Stomach (tissue), 9 donors: ENCODE measurements around the gene NFILZ. TPM values are rescaled to one million over a fixed set of nuclear protein-coding genes. Genes with fewer than 3 reads are reported as not detected.

Experiments used
- DNase-seq, 2 donors: peaks; one replicate each; pipeline versions ENCODE4 v3.0.0 to v3.0.0-alpha.2; 2013 to 2019
- H3K27ac ChIP-seq, 5 donors: fragments of 200-600 bp in 4 of 5; sonication (generic) in 4 of 5; one replicate each; pipeline ENCODE4 v1.5.1; 2013 to 2019; ENCODE audit warnings: mild to moderate bottlenecking in 1 of 5, moderate library complexity in 1 of 5
- H3K27me3 ChIP-seq, 3 donors: fragments of 200-600 bp; sonication (generic); one replicate each; pipeline ENCODE4 v1.5.1; 2017 to 2019; ENCODE audit warnings: mixed run types in 1 of 3
- H3K36me3 ChIP-seq, 4 donors: fragments of 200-600 bp; sonication (generic); 1 replicate in 3 of 4; 2 replicates in 1 of 4; pipeline ENCODE4 v1.5.1; 2016 to 2019
- H3K4me1 ChIP-seq, 4 donors: fragments of 200-600 bp; sonication (generic); one replicate each; pipeline ENCODE4 v1.5.1; 2016 to 2019
- H3K4me3 ChIP-seq, 4 donors: fragments of 200-600 bp; sonication (generic) in 3 of 4; one replicate each; pipeline ENCODE4 v1.5.1; 2016 to 2019; ENCODE audit warnings: mild to moderate bottlenecking in 1 of 4
- H3K9me3 ChIP-seq, 4 donors: fragments of 200-600 bp; sonication (generic); one replicate each; pipeline ENCODE4 v1.5.1; 2016 to 2019
- EP300 ChIP-seq: sonication (generic); formaldehyde crosslinking; IDR thresholded peaks from one replicate; pipeline ENCODE4 v1.6.1; 2017; ENCODE audit warnings: antibody characterized with exemption
- POLR2A ChIP-seq, 4 donors: fragments of 450-650 bp; IDR thresholded peaks; one replicate each; pipeline ENCODE4 v1.6.1; 2016; ENCODE audit warnings: antibody characterized with exemption in 4 of 4, control low read depth in 2 of 4, mild to moderate bottlenecking in 1 of 4, moderate library complexity in 1 of 4
- POLR2AphosphoS5 ChIP-seq, 3 donors: sonication (generic); formaldehyde crosslinking; IDR thresholded peaks; one replicate each; pipeline ENCODE4 v1.6.1; 2016; ENCODE audit warnings: antibody characterized with exemption in 3 of 3
- WGBS, 5 donors: extraction: QIAGEN DNeasy Blood & Tissue Kit in 3 of 5; methylation state at CpG; one replicate each; pipeline versions ENCODE4 v1.1.5 to v1.1.7; 2013 to 2018; 5-methylcytosine and 5-hydroxymethylcytosine counted together
- intact Hi-C: fragments of 100-400 bp; cut with DNase I; formaldehyde crosslinking; loops from one replicate; pipeline ENCODE4 v1.15.1; 2023; ENCODE audit warnings: low total_unique reads
- polyA plus RNA-seq, 3 donors: library from polyadenylated mRNA; stranded (reverse); fragments of 200-250 nt; gene quantifications; one replicate each; pipeline ENCODE4 v1.2.3, GENCODE V29; 2013
- total RNA-seq, 5 donors: library from RNA; depleted of rRNA; stranded (reverse); fragments of >200 nt; gene quantifications; one replicate each; pipeline versions ENCODE4 v1.1.0 to v1.2.3, GENCODE V29; 2014 to 2016
- TF ChIP-seq, protein P1 (sequence below), 7 experiments: fragments of 450-650 bp in 4 of 7; fragments of 200-600 bp in 3 of 7; sonication (generic) in 3 of 7; IDR thresholded peaks; one replicate each; pipeline ENCODE4 v1.5.1; 2016 to 2019; ENCODE audit warnings: antibody characterized with exemption in 7 of 7, control low read depth in 2 of 7, mild to moderate bottlenecking in 1 of 7
- donor health status: healthy with polysubstance abuse.
- donor health status: Bipolar disorder and iron deficiency.
- donor health status: healthy.

NFILZ gene
- total and polyA plus RNA-seq, 8 donors = not detected

DNA sequence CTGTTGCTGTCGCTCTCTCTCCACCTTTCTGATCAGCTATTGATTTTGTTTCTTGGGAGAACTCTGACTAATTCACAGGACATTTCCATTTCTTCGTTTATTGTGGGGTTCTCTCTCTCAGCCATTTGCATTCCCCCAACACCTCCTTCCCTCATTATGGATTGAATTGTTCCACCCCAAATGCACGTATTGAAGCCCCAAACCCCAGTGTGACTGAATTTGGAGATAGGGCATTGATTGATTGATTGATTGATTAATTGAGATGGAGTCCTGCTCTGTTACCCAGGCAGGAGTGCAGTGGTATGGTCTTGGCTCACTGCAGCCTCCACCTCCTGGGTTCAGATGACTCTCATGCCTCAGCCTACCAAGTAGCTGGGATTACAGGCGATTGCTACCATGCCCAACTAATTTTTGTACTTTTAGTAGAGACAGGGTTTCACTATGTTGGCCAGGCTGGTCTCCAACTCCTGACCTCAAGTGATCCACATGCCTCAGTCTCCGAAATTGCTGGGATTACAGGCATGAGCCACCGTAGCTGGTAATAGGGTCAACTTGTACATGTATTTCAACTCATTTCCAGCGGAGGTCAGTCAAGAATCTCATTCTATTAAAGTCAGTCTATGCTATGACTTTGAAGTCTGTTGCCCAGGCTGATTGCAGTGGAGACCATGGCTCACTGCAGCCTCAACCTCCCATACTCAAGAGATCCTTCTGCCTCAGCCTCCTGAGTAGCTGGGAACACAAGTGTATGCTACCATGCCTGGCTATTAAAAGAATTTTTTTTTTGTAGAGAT is 13.6 kb downstream of the NFILZ start:
- Histone ChIP-seq H3K27ac (no peak overlapping the region), H3K4me3 (no peak overlapping the region), H3K9me3 (peaks cover 0 to 13% (median 4%) of the 10 kb centered on the region in 4 donors), H3K36me3 (no peaks in the 10 kb centered on the region), H3K4me1 (peaks cover 0 to 6% (median 2%) of the 10 kb centered on the region in 4 donors), H3K27me3 (peaks cover 0 to 41% (median 7%) of the 10 kb centered on the region in 3 donors)
- no peak for TF ChIP-seq POLR2AphosphoS5 (IDR thresholded peaks at IDR 0.05)
- TF ChIP-seq EP300 = no peak
- TF ChIP-seq, protein P1, sequence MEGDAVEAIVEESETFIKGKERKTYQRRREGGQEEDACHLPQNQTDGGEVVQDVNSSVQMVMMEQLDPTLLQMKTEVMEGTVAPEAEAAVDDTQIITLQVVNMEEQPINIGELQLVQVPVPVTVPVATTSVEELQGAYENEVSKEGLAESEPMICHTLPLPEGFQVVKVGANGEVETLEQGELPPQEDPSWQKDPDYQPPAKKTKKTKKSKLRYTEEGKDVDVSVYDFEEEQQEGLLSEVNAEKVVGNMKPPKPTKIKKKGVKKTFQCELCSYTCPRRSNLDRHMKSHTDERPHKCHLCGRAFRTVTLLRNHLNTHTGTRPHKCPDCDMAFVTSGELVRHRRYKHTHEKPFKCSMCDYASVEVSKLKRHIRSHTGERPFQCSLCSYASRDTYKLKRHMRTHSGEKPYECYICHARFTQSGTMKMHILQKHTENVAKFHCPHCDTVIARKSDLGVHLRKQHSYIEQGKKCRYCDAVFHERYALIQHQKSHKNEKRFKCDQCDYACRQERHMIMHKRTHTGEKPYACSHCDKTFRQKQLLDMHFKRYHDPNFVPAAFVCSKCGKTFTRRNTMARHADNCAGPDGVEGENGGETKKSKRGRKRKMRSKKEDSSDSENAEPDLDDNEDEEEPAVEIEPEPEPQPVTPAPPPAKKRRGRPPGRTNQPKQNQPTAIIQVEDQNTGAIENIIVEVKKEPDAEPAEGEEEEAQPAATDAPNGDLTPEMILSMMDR (IDR thresholded peaks at IDR 0.05) = no peak
- no peak for TF ChIP-seq POLR2A (IDR thresholded peaks at IDR 0.05)
- intact Hi-C loops = no loop called here
- DNase-seq = no peak
- 61 to 77% (median 71%) methylated on average over 7 of the region's 7 CpGs for WGBS, 5 donors

DNA sequence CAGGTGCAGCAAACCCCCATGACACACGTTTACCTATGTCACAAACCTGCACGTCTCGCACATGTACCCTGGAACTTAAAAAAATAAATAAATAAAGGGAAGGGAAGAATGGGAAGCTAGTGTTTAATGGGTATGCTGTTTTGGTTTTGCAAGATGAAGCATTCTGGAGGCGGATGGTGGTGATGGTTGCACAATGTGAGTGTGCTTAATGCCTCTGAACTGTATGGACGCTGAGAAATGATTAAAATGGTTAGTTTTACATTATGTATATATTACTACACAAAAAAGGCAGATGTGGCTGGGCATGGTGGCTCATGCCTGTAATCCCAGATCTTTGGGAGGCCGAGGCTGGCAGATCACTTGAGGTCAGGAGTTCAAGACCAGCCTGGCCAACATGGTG is 17.8 kb downstream of the NFILZ start:
- H3K36me3 ChIP-seq = no peaks in the 10 kb centered on the region
- no peak overlapping the region for H3K27ac ChIP-seq
- TF ChIP-seq POLR2A (IDR thresholded peaks at IDR 0.05) = no peak
- no peak for TF ChIP-seq POLR2AphosphoS5 (IDR thresholded peaks at IDR 0.05)
- TF ChIP-seq EP300 = no peak
- TF ChIP-seq, protein P1 (IDR thresholded peaks at IDR 0.05) = no peak
- no peak overlapping the region for H3K4me3 ChIP-seq
- H3K27me3 ChIP-seq = peaks cover 0 to 46% (median 7%) of the 10 kb centered on the region in 3 donors
- 66 to 78% (median 70%) methylated on average over 6 of the region's 6 CpGs for WGBS, 5 donors
- no peak for DNase-seq
- intact Hi-C loops = no loop called here
- H3K9me3 ChIP-seq = no peaks in the 10 kb centered on the region
- no peaks in the 10 kb centered on the region for H3K4me1 ChIP-seq

DNA sequence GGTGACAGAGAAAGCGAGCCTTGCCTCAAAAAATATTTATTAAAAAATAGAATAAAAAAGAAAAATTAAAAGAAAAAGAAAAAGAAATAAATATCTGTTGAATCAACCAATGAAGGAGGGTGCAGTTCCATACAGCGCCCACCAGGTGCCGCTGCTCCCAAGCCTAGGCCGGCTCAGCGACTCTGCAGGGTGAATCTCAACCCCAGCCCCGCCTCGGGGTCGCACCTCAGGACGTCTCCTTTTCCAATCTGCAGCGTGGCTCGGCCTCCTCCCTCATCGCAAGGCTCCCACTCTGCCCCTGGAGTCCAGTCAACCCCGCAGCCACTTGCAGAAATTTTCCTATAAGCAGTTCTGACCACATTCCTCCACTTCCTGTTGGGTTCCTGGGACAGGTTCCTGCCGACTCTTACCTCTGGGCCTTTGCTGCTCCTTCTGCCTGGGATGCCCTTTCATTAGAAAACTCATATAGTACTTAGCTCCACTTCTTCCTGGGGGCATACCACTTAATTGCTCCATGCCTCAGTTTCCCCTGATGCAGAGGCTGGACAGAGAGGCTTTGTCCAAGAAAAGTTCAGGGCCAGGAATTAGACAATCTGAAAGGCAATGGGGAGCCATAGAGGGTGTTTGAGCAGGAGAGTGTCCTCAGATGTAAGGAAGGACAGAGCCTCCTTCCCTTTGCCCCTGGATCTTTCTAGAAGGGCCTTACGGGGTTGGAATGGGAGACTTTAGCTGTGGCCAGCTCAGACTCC is 24.3 kb downstream of the NFILZ start:
- peaks cover 0 to 7% (median 2%) of the 10 kb centered on the region in 4 donors for H3K4me1 ChIP-seq
- peaks cover 0 to 60% (median 0%) of the 10 kb centered on the region in 3 donors for H3K27me3 ChIP-seq
- intact Hi-C loops = loop anchor here (5.0 kb wide), 1 partner anchor 423 kb away; no protein-coding TSS in a partner anchor
- no peaks in the 10 kb centered on the region for H3K9me3 ChIP-seq
- DNase-seq = peak; percentile 47 to 78
- 4 to 7% (median 6%) methylated on average over 14 to 15 of the region's 15 CpGs for WGBS, 5 donors
- H3K27ac ChIP-seq = no peak overlapping the region
- TF ChIP-seq POLR2AphosphoS5 (IDR thresholded peaks at IDR 0.05) = no peak
- TF ChIP-seq EP300 = no peak
- no peak for TF ChIP-seq POLR2A (IDR thresholded peaks at IDR 0.05)
- TF ChIP-seq, protein P1 (IDR thresholded peaks at IDR 0.05) = peak in 6 of 7 experiments; percentile 76 to 98 (median 93)
- H3K36me3 ChIP-seq = no peaks in the 10 kb centered on the region
- peak overlapping the region in 2 of 4 donors; percentile 12 to 35 for H3K4me3 ChIP-seq

DNA sequence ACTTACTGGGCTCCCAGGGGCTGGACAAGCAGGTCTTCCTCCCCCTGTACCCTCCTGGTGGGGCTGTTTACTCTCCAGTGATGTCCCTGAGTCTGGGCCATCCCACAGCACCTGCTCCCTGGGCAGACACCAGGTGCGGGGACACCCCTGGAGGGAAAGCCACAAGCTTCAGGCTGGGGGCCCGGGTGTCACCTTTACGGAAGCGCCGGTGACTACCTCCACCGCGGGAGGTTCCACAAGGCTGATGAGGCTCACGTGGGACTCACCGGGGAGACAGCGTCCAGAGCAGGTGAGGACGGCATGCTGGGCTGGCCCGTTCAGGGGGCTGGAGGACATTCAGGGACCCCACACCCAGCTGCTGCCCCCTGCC is 24.9 kb downstream of the NFILZ start:
- H3K27ac ChIP-seq = no peak overlapping the region
- TF ChIP-seq, protein P1 (IDR thresholded peaks at IDR 0.05) = no peak
- H3K27me3 ChIP-seq = peaks cover 0 to 64% (median 0%) of the 10 kb centered on the region in 3 donors
- no peaks in the 10 kb centered on the region for H3K9me3 ChIP-seq
- no peak overlapping the region for H3K4me3 ChIP-seq
- no peak for DNase-seq
- peaks cover 0 to 7% (median 2%) of the 10 kb centered on the region in 4 donors for H3K4me1 ChIP-seq
- WGBS, 5 donors = 67 to 79% (median 77%) methylated on average over 6 to 12 of the region's 12 CpGs
- no peaks in the 10 kb centered on the region for H3K36me3 ChIP-seq
- intact Hi-C loops = loop anchor here (5.0 kb wide), 1 partner anchor 422 kb away; no protein-coding TSS in a partner anchor
